Lower leg skin (tissue), 4 donors: ENCODE data around the gene MAS1. TPM values are rescaled to one million over a fixed set of nuclear protein-coding genes. Genes with fewer than 3 reads are reported as not detected.

Experiments used
- DNase-seq, 2 donors: peaks; one replicate each; pipeline ENCODE4 v3.0.0-alpha.2; 2019; ENCODE audit warnings: low spot score in 2 of 2
- H3K4me3 ChIP-seq: fragments of 200-600 bp; sonication (generic); 2 replicates; pipeline ENCODE4 v1.5.1; 2017; ENCODE audit warnings: mild to moderate bottlenecking, low read depth; ENCODE audit not compliant: poor library complexity, severe bottlenecking
- CTCF ChIP-seq, 3 donors: fragments of 450-650 bp; IDR thresholded peaks; one replicate each; pipeline ENCODE4 v1.5.1; 2016; ENCODE audit warnings: antibody characterized with exemption in 3 of 3, mild to moderate bottlenecking in 3 of 3, moderate library complexity in 2 of 3
- POLR2A ChIP-seq, 2 donors: fragments of 450-650 bp; IDR thresholded peaks; one replicate each; pipeline ENCODE4 v1.6.1; 2016 to 2017; ENCODE audit warnings: antibody characterized with exemption in 2 of 2, mild to moderate bottlenecking in 1 of 2, moderate library complexity in 1 of 2
- WGBS, 2 donors: methylation state at CpG; one replicate each; pipeline ENCODE4 v1.1.5; 2018; 5-methylcytosine and 5-hydroxymethylcytosine counted together
- intact Hi-C: fragments of 100-400 bp; cut with DNase I; formaldehyde crosslinking; loops from one replicate; pipeline ENCODE4 v1.15.0; 2023; ENCODE audit warnings: low total_unique reads
- total RNA-seq, 4 donors: library from RNA; depleted of rRNA; stranded (reverse); fragments of >200 nt; gene quantifications; one replicate each; pipeline ENCODE4 v1.1.0, GENCODE V29; 2016

Gene MAS1
- total RNA-seq, 4 donors from 2014 or later, result 0.05 TPM; not detected in 3

GRCh38 chr6:159876242-159876641, 14.5 kb upstream of the MAS1 start:
- WGBS, 2 donors, result 64 to 74% methylated on average over 3 of the region's 3 CpGs
- DNase-seq, result no peak
- intact Hi-C loops, result no loop called here
- TF ChIP-seq POLR2A (IDR thresholded peaks at IDR 0.05) (no peak), CTCF (IDR thresholded peaks at IDR 0.05) (no peak)
- H3K4me3 ChIP-seq, result no peak overlapping the region

- 80 to 81% methylated on average over 5 of the region's 5 CpGs for WGBS, 2 donors
- H3K4me3 ChIP-seq, result no peak overlapping the region
- intact Hi-C loops, result no loop called here
- DNase-seq, result no peak
- TF ChIP-seq POLR2A (IDR thresholded peaks at IDR 0.05) (no peak), CTCF (IDR thresholded peaks at IDR 0.05) (no peak)
Observed at GRCh38 chr6:159877256-159877808, 13.5 kb upstream of the MAS1 start.

GRCh38 chr6:159878341-159878740, 12.4 kb upstream of the MAS1 start:
- no peak for DNase-seq
- WGBS, 2 donors, result 83 to 85% methylated on average over 8 of the region's 8 CpGs
- TF ChIP-seq CTCF (IDR thresholded peaks at IDR 0.05) (no peak), POLR2A (IDR thresholded peaks at IDR 0.05) (no peak)
- intact Hi-C loops, result no loop called here
- H3K4me3 ChIP-seq, result no peak overlapping the region

- no peak for DNase-seq
- no peak for TF ChIP-seq POLR2A (IDR thresholded peaks at IDR 0.05)
- TF ChIP-seq CTCF (IDR thresholded peaks at IDR 0.05), result no peak
- no peak overlapping the region for H3K4me3 ChIP-seq
- intact Hi-C loops, result no loop called here
- 90 to 93% methylated on average over 11 of the region's 11 CpGs for WGBS, 2 donors
Observed at GRCh38 chr6:159879856-159880255, 10.9 kb upstream of the MAS1 start.

- DNase-seq, result no peak
- H3K4me3 ChIP-seq, result no peak overlapping the region
- TF ChIP-seq CTCF (IDR thresholded peaks at IDR 0.05) (no peak), POLR2A (IDR thresholded peaks at IDR 0.05) (no peak)
- WGBS, 2 donors, result 76 to 77% methylated on average over 6 of the region's 6 CpGs
- intact Hi-C loops, result no loop called here
Observed at GRCh38 chr6:159880412-159880975, 10.3 kb upstream of the MAS1 start.

- H3K4me3 ChIP-seq, result no peak overlapping the region
- DNase-seq, result no peak
- WGBS, 2 donors, result 80 to 90% methylated on average over 4 of the region's 4 CpGs
- no peak for TF ChIP-seq POLR2A (IDR thresholded peaks at IDR 0.05)
- no peak for TF ChIP-seq CTCF (IDR thresholded peaks at IDR 0.05)
- intact Hi-C loops, result no loop called here
Observed at GRCh38 chr6:159884720-159885119, 6.1 kb upstream of the MAS1 start.
